Tibial nerve (tissue), 4 donors: Measurements from ENCODE around the gene SLC34A3. TPM values are rescaled to one million over a fixed set of nuclear protein-coding genes. Genes with fewer than 3 reads are reported as not detected.

Source experiments
- DNase-seq, 2 donors: peaks; one replicate each; pipeline ENCODE4 v3.0.0-alpha.2; 2019; ENCODE audit warnings: low spot score in 2 of 2
- H3K27ac ChIP-seq, 4 donors: fragments of 200-600 bp; sonication (generic) in 3 of 4; one replicate each; pipeline ENCODE4 v1.5.1; 2017 to 2019; ENCODE audit warnings: mild to moderate bottlenecking in 1 of 4
- H3K27me3 ChIP-seq, 2 donors: fragments of 200-600 bp; sonication (generic) in 1 of 2; one replicate each; pipeline versions ENCODE4 v1.5.1 to v1.6.0; 2017 to 2019
- H3K36me3 ChIP-seq, 3 donors: fragments of 200-600 bp; sonication (generic); one replicate each; pipeline ENCODE4 v1.5.1; 2018 to 2019
- H3K4me1 ChIP-seq, 4 donors: fragments of 200-600 bp; sonication (generic) in 3 of 4; one replicate each; pipeline ENCODE4 v1.5.1; 2017 to 2019
- H3K4me3 ChIP-seq, 4 donors: fragments of 200-600 bp; sonication (generic) in 3 of 4; one replicate each; pipeline ENCODE4 v1.5.1; 2017 to 2019; ENCODE audit warnings: mild to moderate bottlenecking in 1 of 4, moderate library complexity in 1 of 4
- H3K9me3 ChIP-seq, 4 donors: fragments of 200-600 bp; sonication (generic) in 3 of 4; one replicate each; pipeline ENCODE4 v1.5.1; 2017 to 2019
- EP300 ChIP-seq, 2 donors: sonication (generic); formaldehyde crosslinking; IDR thresholded peaks; one replicate each; pipeline ENCODE4 v1.6.1; 2017; ENCODE audit warnings: antibody characterized with exemption in 2 of 2, mild to moderate bottlenecking in 1 of 2
- POLR2A ChIP-seq, 2 donors: fragments of 450-650 bp; IDR thresholded peaks; one replicate each; pipeline ENCODE4 v1.6.1; 2017; ENCODE audit warnings: antibody characterized with exemption in 2 of 2, mild to moderate bottlenecking in 2 of 2, moderate library complexity in 2 of 2
- WGBS, 2 donors: methylation state at CpG; one replicate each; pipeline ENCODE4 v1.1.5; 2018; 5-methylcytosine and 5-hydroxymethylcytosine counted together
- total RNA-seq, 4 donors: library from RNA; depleted of rRNA; stranded (reverse); fragments of >200 nt; gene quantifications; one replicate each; pipeline ENCODE4 v1.1.0, GENCODE V29; 2016
- TF ChIP-seq, protein P1 (sequence below), 5 experiments: fragments of 200-600 bp in 3 of 5; fragments of 450-650 bp in 2 of 5; sonication (generic) in 3 of 5; IDR thresholded peaks; one replicate each; pipeline ENCODE4 v1.5.1; 2016 to 2019; ENCODE audit warnings: antibody characterized with exemption in 5 of 5, mild to moderate bottlenecking in 3 of 5, moderate library complexity in 2 of 5

The SLC34A3 gene
- total RNA-seq, 4 donors from 2014 or later, result not detected

DNA sequence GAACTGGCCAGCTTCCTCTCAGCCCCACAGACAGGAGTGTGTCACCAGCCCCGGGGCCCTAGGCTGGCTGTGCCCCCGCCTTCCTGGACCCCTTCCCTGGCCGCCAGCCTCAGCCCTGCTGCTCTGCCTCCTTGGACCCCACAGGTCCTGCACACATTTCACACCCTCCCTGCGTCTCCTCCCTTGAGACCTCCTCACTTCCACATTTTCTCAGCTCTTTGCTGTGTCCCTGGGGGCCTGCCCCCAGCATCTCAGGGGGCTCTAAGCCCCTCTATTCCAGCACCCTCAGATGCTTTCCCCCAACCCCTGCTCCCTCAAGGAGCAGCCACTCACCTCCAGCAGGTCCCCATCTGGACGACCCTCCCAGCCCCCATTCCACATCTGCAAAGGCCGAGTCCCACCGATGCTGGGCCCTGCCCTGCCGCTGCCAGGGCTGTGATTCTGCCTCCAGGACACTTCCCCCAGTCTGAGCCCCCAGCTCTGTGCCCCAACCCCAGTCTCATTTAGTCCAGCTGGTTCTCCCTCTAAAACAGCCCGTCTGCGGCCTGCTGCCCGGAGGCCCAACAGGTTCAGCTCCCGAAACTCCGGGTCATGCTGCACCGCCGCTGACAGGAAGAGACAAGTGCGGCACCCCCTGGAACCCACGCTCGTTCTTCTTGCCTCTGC, 4.2 kb downstream of the SLC34A3 start:
- 79 to 84% methylated on average over 17 of the region's 18 CpGs for WGBS, 2 donors
- H3K4me1 ChIP-seq, result peaks cover 0 to 47% (median 23%) of the 10 kb centered on the region in 4 donors
- no peak for TF ChIP-seq POLR2A (IDR thresholded peaks at IDR 0.05)
- TF ChIP-seq, protein P1, sequence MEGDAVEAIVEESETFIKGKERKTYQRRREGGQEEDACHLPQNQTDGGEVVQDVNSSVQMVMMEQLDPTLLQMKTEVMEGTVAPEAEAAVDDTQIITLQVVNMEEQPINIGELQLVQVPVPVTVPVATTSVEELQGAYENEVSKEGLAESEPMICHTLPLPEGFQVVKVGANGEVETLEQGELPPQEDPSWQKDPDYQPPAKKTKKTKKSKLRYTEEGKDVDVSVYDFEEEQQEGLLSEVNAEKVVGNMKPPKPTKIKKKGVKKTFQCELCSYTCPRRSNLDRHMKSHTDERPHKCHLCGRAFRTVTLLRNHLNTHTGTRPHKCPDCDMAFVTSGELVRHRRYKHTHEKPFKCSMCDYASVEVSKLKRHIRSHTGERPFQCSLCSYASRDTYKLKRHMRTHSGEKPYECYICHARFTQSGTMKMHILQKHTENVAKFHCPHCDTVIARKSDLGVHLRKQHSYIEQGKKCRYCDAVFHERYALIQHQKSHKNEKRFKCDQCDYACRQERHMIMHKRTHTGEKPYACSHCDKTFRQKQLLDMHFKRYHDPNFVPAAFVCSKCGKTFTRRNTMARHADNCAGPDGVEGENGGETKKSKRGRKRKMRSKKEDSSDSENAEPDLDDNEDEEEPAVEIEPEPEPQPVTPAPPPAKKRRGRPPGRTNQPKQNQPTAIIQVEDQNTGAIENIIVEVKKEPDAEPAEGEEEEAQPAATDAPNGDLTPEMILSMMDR (IDR thresholded peaks at IDR 0.05), result no peak
- no peak for TF ChIP-seq EP300 (IDR thresholded peaks at IDR 0.05)
- H3K27ac ChIP-seq, result no peak overlapping the region
- H3K36me3 ChIP-seq, result no peaks in the 10 kb centered on the region
- H3K4me3 ChIP-seq, result no peak overlapping the region
- no peak for DNase-seq
- H3K9me3 ChIP-seq, result no peaks in the 10 kb centered on the region
- peaks cover 0 to 46% of the 10 kb centered on the region in 2 donors for H3K27me3 ChIP-seq

DNA sequence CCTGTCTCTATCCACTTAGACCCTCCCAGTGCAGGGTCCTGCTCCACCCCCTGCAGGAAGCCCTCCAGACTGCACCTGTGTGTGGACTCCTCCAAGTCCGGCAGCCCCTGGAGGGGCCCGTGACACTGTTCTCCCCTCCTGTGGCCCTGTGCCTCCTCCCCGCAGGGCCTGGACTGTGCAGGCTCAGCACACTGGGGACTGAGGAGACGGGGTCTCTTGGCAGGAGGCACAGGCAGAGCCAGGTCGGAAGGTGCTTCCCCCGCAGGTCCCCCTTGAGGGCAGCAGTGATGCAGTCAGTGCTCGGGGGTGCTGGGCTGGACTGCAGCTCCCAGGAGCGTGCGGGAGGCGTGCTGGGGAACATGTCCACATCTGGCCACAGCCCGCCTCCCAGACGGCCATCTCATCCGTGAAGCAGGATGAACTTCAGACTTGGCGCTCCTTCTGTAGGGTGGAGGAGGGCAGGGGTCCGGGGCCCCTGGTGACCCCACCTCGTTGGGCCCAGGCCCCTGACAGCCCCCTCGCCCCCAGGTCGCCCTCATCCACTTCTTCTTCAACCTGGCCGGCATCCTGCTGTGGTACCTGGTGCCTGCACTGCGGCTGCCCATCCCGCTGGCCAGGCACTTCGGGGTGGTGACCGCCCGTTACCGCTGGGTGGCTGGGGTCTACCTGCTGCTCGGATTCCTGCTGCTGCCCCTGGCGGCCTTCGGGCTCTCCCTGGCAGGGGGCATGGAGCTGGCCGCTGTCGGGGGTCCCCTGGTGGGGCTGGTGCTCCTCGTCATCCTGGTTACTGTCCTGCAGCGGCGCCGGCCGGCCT, 4.9 kb downstream of the SLC34A3 start:
- TF ChIP-seq POLR2A (IDR thresholded peaks at IDR 0.05) (no peak), EP300 (IDR thresholded peaks at IDR 0.05) (no peak)
- TF ChIP-seq, protein P1 (IDR thresholded peaks at IDR 0.05), result no peak
- Histone ChIP-seq H3K9me3 (no peaks in the 10 kb centered on the region), H3K36me3 (no peaks in the 10 kb centered on the region), H3K4me3 (peak overlapping the region in 1 of 4 donors; percentile 15), H3K4me1 (peaks cover 0 to 49% (median 23%) of the 10 kb centered on the region in 4 donors), H3K27me3 (peaks cover 0 to 38% of the 10 kb centered on the region in 2 donors), H3K27ac (peak overlapping the region in 2 of 4 donors; percentile 37 to 43)
- WGBS, 2 donors, result 66 to 71% methylated on average over 26 to 32 of the region's 35 CpGs
- DNase-seq, result no peak

DNA sequence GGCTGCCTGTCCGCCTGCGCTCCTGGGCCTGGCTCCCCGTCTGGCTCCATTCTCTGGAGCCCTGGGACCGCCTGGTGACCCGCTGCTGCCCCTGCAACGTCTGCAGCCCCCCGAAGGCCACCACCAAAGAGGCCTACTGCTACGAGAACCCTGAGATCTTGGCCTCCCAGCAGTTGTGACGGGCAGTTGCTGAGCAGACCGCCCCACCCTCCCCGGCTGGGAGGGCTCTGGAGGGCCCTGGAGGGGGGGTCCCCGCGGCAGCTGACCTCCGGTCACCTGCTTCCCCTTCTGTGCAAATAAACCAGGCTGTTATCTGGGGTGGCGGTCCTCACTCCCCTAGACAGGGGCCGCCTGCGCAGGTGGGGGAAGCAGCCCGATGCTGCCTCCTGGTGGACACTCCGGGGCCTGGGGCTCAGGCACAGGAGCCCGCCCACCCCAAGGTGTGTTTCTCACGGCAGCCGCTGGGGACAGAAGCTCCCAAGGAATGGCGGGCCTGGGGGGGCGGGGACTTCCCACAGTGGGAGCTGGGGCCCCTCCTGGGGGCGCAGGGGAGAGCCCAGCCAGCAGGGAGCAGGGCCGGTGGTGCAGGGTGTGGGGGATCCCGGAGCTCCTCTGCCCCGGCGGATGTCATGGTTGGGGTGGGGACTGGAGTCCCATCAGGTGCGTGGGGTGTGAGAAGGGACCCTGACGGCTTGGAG, 5.7 kb downstream of the SLC34A3 start:
- Histone ChIP-seq H3K4me3 (peak overlapping the region in 2 of 4 donors; percentile 15 to 27), H3K27me3 (peaks cover 0 to 31% of the 10 kb centered on the region in 2 donors), H3K4me1 (peaks cover 0 to 49% (median 23%) of the 10 kb centered on the region in 4 donors), H3K9me3 (no peaks in the 10 kb centered on the region), H3K27ac (peak overlapping the region in 2 of 4 donors; percentile 37 to 43), H3K36me3 (no peaks in the 10 kb centered on the region)
- TF ChIP-seq, protein P1 (IDR thresholded peaks at IDR 0.05), result peak; percentile 97 to 99 (median 98)
- peak in 1 of 2 donors; percentile 13 for TF ChIP-seq EP300 (IDR thresholded peaks at IDR 0.05)
- TF ChIP-seq POLR2A (IDR thresholded peaks at IDR 0.05), result peak in 1 of 2 donors; percentile 18
- WGBS, 2 donors, result 7 to 15% methylated on average over 11 to 23 of the region's 31 CpGs
- DNase-seq, result peak; percentile 68 to 72

DNA sequence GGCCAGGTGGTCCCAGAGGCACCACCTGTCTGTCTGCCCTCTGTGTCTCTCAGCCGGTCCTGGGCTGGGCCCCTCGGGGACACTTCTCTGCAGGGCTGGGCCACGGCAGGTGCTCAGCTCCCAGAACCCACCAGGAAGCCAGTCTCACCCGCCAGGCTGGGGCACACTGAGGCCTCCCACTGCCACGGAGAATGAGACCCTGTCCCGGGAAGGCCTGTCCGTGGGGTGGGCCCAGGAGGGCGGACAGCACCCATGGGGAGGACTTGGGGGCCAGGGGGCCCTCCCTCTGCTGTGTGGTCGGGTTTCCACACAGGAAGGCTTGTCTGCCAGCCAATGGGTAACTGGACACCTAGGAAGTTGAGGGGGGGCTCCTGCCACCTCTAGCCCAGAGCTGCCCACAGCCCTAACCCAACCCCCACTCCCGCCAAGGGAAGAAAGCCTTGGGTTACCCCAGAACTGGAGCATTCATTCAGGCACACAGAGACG, 6.3 kb downstream of the SLC34A3 start:
- Histone ChIP-seq H3K4me1 (peaks cover 0 to 53% (median 27%) of the 10 kb centered on the region in 4 donors), H3K4me3 (no peak overlapping the region), H3K27me3 (peaks cover 0 to 25% of the 10 kb centered on the region in 2 donors), H3K27ac (peak overlapping the region in 2 of 4 donors; percentile 37 to 43), H3K9me3 (no peaks in the 10 kb centered on the region), H3K36me3 (no peaks in the 10 kb centered on the region)
- WGBS, 2 donors, result 32 to 55% methylated on average over 7 to 8 of the region's 11 CpGs
- DNase-seq, result no peak
- TF ChIP-seq POLR2A (IDR thresholded peaks at IDR 0.05) (no peak), EP300 (IDR thresholded peaks at IDR 0.05) (no peak)
- TF ChIP-seq, protein P1 (IDR thresholded peaks at IDR 0.05), result no peak
